Right ventricle myocardium inferior (tissue), 1 donor: ENCODE results near the gene COA7. TPM values are rescaled to one million over a fixed set of nuclear protein-coding genes. Genes with fewer than 3 reads are reported as not detected.
A peak's percentile ranks its signal among the peaks of the same experiment; 100 is the strongest.
"Not testable (repeated sequence)": the region's sequence is repeated elsewhere in the genome, so short reads cannot be mapped to it uniquely, and the experiment has no call there.

Experiments
- ATAC-seq: fragments of 200-7000 bp; cut with Tn5 transposase; one replicate; pipeline ENCODE4 v1.9.1; 2020; ENCODE audit warnings: mild to moderate bottlenecking, moderate library complexity
- DNase-seq: peaks from one replicate; pipeline ENCODE4 v3.0.0; 2021; ENCODE audit errors: missing footprints
- intact Hi-C: fragments of 100-400 bp; cut with DNase I; formaldehyde crosslinking; loops from one replicate; pipeline ENCODE4 v1.11.0; 2022
- total RNA-seq: library from RNA; stranded (reverse); fragmentation: NEBNext Ultra II Directional; extraction: Animal tissue kit (Norgen Biotek cat#: 25700); gene quantifications from one replicate; pipeline ENCODE4 v1.2.1, GENCODE V29; 2021
- donor health status: DM: no; HTN: yes; CAD: no; lungs with severe emphysema.

The COA7 gene
- total RNA-seq, 1 donor from 2014 or later, result 21.6 TPM

DNA sequence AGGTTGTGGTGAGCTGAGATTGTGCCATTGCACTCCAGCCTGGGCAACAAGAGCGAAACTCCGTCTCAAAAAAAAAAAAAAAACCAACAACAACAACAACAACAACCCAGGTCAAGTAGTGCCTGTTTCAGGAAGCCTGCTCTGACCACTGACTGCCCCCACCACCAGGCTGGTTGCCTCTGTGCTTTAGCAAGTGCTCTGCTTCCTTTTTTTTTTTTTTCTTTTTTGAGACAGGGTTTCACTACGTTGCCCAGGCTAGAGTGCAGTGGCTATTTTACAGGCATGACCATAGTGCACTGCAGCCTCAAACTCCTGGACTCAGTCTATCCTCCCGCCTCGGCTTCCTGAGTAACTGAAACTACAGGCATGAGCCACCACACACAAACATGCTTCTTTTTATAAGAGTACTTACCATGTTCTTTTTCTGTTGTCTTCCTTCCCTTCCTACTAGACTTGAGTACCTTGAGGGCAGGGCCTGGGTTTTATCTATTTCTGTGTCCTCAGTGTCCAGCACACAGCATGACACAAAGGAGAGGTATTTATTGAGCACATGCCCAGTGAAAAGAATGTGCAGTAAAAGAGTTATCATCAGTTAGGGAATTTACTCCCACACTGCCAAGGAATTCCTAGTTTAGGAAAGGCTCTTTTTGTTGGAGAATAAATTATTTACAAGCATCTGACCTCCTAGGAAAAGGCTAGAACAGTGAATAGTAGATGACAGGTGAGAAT, 9.9 kb upstream of the COA7 start:
- intact Hi-C loops, result loop anchor here (10.0 kb wide), 1 partner anchor 467 kb away; no protein-coding TSS in a partner anchor
- peak; percentile 43 for ATAC-seq
- peak; percentile 73 for DNase-seq

DNA sequence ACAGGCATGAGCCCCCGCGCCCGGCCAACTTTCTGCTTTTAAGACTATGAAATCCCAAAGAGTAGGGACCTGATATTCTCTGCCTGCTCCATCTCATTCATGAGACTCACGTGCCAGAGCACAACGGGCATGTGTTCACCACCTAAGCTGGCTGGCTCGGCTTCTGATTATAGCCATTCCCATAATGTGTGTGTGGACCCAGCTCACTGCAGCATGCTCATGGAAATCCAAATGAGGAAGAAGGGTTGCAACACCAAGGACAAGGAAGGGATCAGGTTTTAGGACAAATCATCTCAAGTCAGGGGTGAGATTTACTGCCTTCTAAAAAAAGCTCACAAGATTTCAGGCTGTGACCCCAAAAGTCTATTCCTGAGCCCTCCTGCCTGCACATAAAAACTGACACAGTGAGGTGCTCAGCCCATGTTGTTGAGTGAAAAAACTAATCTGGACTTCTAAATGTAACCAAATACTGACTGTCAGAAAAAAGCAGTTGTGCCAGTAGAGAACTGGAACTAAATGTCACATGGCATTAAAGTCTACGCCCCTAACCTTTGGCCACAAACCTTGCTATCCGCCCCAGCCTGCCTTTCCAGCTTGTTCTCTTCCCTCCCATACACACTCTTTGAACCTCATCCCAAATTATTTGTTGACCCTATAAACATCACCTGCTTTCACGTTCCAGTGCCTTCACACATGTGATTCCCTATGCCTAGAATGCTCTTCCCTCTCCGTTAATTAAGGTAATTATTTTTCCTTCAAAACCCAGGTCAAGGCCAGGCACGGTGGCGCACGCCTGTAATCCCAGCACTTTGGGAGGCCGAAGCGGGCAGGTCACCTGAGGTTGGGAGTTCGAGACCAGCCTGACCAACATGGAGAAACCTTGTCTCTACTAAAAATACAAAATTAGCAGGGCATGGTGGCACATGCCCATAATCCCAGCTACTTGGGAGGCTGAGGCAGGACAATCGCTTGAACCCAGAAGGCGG, 9.1 kb upstream of the COA7 start:
- no peak for ATAC-seq
- DNase-seq, result no peak
- intact Hi-C loops, result loop anchor here (10.0 kb wide), 1 partner anchor 468 kb away; no protein-coding TSS in a partner anchor

DNA sequence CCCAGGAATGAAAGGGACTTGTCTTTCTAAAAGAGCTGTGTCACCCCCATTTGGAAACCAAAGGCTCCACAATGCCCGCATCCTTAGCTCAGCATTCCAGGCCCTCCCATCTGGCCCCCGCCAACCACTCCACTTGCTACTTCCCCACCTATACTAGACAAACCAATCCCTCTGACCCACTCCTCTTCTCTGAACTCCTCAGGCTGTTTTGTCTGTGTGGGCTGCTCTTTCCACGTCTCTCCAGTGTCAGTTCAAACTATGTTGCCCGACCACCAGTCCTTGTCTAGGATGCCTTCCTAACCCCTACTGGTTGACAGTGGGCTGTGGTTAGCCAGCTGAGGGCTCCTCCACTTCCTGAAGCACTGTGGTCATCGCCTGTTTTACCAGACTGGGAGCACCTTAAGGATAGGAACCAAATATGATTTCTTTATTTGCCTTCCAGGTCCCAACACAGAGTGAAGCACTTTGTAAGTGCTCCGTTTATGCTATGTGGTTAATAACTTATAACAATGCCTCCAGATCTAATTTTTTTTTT, 8.1 kb upstream of the COA7 start:
- ATAC-seq (no peak), DNase-seq (no peak)
- intact Hi-C loops, result loop anchor here (10.0 kb wide), 1 partner anchor 469 kb away; no protein-coding TSS in a partner anchor

DNA sequence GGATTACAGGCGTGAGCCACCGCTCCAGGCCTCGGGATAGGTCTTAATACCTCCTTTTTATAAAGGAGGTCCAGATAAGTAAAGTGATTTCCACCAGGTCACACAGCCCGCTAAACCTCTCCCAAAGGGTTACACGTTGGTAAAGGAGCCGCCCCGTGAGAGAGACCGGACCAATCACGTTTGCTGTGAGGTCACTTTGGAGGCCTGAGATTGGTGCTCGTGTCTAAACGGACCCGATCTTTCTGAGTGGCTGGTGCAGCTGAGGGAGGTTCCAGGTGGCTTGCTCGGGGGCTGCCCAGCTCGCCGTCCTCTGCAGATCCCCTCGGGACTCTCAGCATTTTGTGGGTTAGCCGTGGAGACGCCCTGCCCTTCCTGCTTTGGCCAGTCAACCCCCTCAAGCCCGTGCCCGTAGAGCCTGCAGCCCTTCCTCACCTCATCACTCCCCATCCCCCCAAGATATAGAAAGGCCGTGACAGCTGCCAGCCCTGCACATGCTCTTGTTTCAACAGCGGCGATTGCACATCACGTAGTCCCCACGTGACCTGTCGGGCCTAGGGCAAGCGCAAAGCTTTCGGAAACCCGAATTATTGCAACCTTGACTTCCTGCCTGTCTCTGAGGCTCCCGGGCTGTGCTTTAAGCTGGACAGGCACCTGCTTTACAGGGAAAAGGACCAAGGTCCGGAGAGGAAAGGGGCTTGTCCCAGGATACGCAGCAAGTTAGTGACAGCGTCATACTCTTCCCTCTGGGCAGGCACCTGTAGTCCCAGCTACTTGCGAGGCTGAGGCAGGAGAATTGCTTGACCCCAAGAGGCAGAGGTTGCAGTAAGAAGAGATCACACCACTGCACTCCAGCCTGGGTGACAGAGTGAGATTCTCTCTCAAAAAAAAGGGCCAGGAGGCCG, 5.0 kb upstream of the COA7 start:
- DNase-seq (peak; percentile 94), ATAC-seq (peak; percentile 90)
- intact Hi-C loops, result loop anchor here (5.0 to 10.0 kb wide), 3 partner anchors 44 to 472 kb away; partner anchors contain the start of gene CC2D1B

DNA sequence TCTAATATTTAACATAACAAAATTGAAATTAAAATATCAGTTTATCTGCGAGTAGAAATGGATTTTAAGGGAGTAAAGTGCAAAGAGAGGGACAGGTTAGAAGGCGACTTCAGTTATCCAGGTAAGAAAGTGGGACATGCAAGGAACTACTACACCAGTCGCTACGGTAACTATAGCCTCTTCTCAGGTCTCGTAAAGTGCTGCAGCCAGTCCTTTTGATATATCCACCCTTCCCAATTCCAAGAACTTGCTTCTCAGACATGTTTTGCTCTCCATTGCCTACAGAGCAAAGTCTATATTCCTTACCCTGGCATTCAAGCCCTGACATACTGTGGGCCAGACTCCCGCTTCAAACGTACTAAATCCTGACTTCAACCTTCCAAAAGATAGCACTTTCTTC, 2.5 kb downstream of the COA7 start:
- intact Hi-C loops, result loop anchor here (10.0 kb wide), 1 partner anchor 291 kb away; the partner anchor contains the start of genes ORC1 and PRPF38A
- ATAC-seq, result no peak
- DNase-seq, result no peak

DNA sequence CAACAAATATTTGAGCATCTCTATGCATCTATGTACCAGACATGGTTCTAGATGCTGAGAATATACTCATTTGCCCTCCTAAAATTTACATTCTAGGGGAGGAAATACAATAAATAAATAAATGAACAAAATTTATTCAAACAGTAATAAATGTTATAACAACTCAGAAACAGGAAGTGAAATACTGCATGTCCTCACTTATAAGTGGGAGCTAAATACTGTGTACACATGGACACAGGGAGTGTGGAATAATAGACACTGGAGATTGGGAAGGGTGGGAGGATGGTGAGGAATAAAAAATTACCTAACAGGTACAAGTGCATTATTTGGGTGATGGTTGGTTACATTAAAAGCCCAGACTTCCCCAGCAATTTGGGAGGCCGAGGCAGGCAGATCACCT, 4.3 kb downstream of the COA7 start:
- ATAC-seq, result no peak
- intact Hi-C loops, result loop anchor here (10.0 kb wide), 1 partner anchor 289 kb away; the partner anchor contains the start of genes ORC1 and PRPF38A
- no peak for DNase-seq

DNA sequence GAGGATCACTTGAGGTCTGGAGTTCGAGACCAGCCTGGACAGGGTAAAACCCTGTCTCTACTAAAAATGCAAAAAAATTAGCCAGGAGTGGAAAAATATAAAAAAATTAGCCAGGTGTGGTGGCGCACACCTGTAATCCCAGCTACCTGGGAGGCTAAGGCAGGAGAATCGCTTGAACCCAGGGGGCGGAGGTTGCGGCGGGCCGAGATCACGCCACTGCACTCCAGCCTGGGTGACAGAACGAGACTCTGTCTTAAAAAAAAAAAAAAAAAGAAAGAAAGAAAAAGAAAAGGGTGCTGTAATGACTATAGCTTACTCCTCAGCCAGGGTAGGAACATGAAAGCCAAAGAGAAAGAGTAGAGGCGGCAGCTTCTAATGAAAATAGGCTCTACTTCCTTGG, 4.8 kb downstream of the COA7 start:
- intact Hi-C loops, result loop anchor here (10.0 kb wide), 1 partner anchor 289 kb away; the partner anchor contains the start of genes ORC1 and PRPF38A
- not testable (repeated sequence) for ATAC-seq, DNase-seq

DNA sequence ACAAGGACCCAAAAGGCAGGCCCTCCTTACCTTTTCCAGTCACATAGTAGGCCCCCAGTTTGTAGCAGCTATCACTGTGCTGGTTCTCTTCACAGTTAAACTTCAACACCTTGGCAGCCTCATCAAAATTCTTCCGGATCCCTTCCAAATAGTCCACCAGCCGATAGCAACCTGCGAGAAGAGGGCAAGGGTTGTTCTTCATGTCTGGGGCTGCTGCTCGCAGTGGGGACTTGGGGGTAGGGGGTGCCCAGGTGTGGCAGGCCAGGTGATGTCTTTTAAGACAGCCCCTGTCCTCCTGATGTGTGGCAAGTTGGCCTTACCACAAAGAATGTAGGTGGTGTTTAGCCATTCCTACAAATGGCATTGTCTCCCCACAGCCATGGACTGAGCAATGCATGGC, 5.5 kb downstream of the COA7 start:
- no peak for DNase-seq
- no peak for ATAC-seq
- intact Hi-C loops, result loop anchor here (10.0 kb wide), 1 partner anchor 288 kb away; the partner anchor contains the start of genes ORC1 and PRPF38A

DNA sequence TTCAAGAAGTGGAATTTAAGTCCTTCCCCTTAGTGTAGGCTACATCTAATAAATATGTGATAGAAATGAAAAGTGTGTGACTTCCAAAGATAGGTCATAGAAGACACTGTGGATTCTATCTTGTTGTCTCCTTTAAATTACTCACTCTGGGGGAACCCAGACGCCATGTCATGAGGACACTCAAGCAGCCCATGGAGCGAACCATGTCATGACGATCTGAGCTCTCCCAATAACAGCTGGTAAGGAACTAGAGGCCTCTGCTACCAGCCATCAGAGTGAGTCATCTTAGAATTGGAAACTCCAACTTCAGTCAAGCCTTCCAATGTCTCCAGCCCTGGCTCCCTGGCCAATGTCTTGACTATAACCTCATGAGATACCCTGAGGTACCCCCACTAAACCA, 6.3 kb downstream of the COA7 start:
- no peak for ATAC-seq
- intact Hi-C loops, result loop anchor here (10.0 kb wide), 1 partner anchor 287 kb away; the partner anchor contains the start of genes ORC1 and PRPF38A
- DNase-seq, result no peak

DNA sequence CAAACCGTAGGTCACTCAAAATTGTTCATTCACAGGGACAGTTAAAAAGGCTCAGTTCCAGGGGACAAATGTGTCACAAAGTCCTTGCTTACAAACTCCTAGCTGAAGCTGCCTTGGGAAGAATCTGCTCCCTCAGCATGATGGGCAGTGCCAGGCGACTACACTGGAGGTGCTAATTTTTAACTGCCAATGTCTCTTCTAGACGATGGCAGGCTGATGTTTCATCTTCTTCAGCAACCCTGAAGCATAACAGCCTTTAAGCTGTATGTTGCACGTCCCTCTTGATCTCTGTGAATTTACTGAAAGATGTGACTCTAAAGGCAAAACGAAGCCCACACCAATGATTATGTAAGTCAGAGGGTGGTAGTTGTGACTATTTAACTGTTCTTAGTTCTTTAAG, 11.3 kb downstream of the COA7 start:
- intact Hi-C loops, result loop anchor here (5.0 kb wide), 1 partner anchor 135 kb away; the partner anchor contains the start of gene TUT4
- DNase-seq, result no peak
- ATAC-seq, result no peak

DNA sequence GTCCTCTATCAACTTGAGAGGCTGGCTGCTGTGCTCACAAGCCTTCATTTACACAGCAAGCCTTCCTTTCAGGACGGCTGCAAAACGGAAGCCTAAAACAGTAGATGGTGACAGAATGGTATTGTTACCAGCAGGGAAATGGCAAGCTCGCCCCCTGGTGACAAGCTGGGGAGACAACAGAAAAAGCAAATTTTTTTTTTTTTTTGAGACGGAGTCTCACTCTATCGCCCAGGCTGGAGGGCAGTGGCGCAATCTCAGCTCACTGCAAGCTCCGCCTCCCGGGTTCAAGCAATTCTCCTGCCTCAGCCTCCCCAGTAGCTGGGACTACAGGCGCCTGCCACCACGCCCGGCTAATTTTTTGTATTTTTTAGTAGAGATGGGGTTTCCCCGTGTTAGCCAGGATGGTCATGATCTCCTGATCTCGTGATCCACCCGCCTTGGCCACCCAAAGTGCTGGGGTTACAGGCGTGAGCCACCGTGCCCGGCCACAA, 11.8 kb downstream of the COA7 start:
- ATAC-seq (peak; percentile 83), DNase-seq (peak; percentile 79)
- intact Hi-C loops, result loop anchor here (5.0 kb wide), 1 partner anchor 134 kb away; the partner anchor contains the start of gene TUT4

DNA sequence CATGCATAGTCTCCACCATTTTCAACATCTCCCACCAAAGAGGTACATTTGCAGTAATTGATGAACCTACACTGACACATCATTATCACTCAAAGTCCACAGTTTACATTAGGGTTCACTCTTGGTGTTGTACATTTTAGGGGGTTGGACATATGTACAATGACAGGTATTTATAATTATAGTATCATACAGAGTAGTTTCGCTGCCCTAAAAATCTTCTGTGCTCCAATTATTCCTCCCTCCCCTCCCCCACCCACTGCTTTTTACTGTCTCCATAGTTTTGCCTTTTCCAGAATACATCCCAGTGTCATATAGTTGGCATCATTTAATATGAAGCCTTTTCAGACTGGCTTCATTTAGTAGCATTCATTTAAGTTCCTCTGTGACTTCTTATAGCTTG, 13.6 kb downstream of the COA7 start:
- ATAC-seq (no peak), DNase-seq (no peak)
- intact Hi-C loops, result no loop called here

DNA sequence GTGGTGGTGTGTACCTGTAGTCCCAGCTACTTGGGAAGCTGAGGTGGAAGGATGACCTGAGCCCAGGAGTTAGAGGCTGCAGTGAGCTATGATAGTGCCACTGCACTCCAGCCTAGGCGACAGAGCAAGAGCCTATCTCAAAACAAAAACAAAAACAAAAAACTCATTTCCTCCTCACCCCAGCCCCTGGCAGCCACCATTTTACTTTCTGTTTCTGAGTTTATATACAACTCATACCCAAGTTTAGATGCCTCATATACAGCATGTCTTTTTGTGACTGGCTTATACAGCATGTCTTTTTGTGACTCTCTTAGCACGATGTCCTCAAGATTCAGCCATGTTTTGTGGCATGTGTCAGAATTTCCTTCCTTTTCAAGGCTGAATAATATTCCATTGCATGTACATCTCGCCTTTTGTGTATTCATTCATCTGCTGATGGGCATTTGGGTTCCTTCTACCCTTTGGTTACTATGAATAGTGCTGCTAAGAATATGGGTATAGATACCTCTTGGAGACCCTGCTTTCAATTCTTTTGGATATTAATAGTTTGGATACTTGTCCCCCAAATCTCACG, 14.7 kb downstream of the COA7 start:
- no peak for DNase-seq
- intact Hi-C loops, result no loop called here
- ATAC-seq, result no peak

DNA sequence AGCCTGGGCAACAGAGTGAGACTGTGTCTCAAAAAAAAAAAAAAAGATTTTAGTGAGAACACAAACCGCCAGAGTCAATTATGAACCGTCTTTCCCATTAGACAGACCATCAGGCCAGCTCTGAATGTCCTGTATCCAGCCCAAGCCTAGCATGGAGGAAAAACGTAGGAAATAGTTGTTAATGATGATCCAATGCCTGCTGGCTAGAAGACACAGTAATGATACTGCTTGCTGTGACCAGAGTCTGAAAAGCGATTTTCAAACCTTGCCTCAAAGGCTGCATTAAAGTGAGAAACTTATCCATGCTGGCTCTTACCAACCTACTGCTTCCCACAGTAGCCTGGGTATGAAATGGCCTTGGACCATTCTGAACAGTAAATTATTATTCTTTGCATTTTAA, 17.0 kb downstream of the COA7 start:
- DNase-seq, result no peak
- ATAC-seq, result no peak
- intact Hi-C loops, result no loop called here

DNA sequence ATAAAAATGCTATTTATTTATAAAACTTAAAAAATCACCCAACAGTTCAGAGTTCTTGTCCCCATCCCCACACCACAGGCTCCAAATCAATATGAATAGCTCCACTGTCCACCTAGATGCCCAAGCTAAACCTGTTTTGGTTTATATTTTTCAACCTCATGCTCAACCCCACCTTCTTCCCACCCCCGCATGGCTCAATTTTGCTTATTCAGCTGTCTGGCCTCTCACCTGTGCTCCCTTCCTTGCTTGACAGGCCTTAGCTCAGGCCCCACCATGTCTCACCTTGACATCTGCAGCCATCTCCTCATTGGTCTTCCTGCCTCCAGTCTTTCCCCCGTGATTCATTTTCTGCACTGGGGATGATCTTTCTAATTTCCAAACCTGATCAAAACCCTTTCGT, 17.8 kb downstream of the COA7 start:
- intact Hi-C loops, result no loop called here
- ATAC-seq (no peak), DNase-seq (no peak)

DNA sequence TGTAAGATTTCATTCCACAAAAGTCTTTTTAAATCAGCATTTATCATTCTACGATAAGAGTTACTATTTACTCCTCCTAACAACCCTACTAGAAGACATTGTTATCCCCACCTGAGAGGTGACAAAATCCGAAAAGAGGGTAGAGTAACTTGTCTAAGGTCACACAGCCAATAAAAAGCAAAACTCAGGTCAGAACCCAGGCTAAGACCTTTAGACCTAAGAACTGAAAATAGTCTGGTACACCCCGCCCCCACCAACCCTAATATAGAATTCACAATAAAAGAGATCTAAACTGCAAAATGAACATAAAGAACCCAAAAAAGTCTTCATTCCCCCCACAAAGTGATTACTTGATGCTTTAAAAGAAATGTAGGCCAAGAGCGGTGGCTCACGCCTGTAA, 18.6 kb downstream of the COA7 start:
- DNase-seq (no peak), ATAC-seq (no peak)
- intact Hi-C loops, result loop anchor here (10.0 kb wide), 1 partner anchor 75 kb away; the partner anchor contains the start of gene GPX7

DNA sequence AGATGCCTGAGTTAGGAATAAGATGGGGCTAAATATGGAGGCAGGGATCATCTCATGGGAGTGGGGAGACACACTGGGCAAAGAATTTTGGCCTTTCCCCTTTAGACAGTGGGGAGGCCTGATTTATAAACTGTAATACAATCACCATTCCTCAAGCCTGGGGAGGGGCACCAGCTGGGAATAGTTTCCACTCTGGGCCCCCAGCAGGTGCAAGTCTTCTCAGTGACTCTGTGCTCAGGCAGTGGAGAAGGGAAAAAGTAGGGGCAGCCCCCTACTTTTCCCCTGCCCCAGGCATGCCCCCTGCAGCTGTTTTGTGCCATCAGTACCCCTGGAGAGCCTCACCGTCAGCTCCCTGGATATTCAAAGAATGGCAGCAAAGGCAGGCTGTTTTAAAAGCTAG, 19.1 kb downstream of the COA7 start:
- ATAC-seq (no peak), DNase-seq (no peak)
- intact Hi-C loops, result loop anchor here (10.0 kb wide), 1 partner anchor 74 kb away; the partner anchor contains the start of gene GPX7
